ENCODE measurements around the gene TCF4.

TCF4 gene

GRCh38 chr18:55369346-55369745 is 218.6 kb downstream of the TCF4 start:
- no peak for DNase-seq (ENCODE audit: low read depth)
- no peak for TF ChIP-seq CTCF (IDR thresholded peaks at IDR 0.05; ENCODE audit: insufficient read depth, low read depth, low read length, missing control alignments)

GRCh38 chr18:55365342-55365741 is 222.7 kb downstream of the TCF4 start:
- no peak for DNase-seq (ENCODE audit: low read depth)
- no peak overlapping the region for H3K4me3 ChIP-seq (ENCODE audit: low read length)
- no peak for TF ChIP-seq CTCF (IDR thresholded peaks at IDR 0.05; ENCODE audit: insufficient read depth, low read depth, low read length, missing control alignments)

More at GRCh38 chr18:55369346-55369745, 218.6 kb downstream of the TCF4 start:
- H3K4me3 ChIP-seq (ENCODE audit: low read length) = no peak overlapping the region

GRCh38 chr18:55362303-55362702 is 225.7 kb downstream of the TCF4 start:
- TF ChIP-seq CTCF (IDR thresholded peaks at IDR 0.05; ENCODE audit: insufficient read depth, low read depth, low read length, missing control alignments) = no peak
- no peak for DNase-seq (ENCODE audit: low read depth)
- no peak overlapping the region for H3K4me3 ChIP-seq (ENCODE audit: low read length)

GRCh38 chr18:55361492-55362250 is 226.3 kb downstream of the TCF4 start:
- H3K4me3 ChIP-seq (ENCODE audit: low read length) = no peak overlapping the region
- no peak for TF ChIP-seq CTCF (IDR thresholded peaks at IDR 0.05; ENCODE audit: insufficient read depth, low read depth, low read length, missing control alignments)

GRCh38 chr18:55360061-55360460 is 227.9 kb downstream of the TCF4 start:
- H3K4me3 ChIP-seq (ENCODE audit: low read length) = no peak overlapping the region
- TF ChIP-seq CTCF (IDR thresholded peaks at IDR 0.05; ENCODE audit: insufficient read depth, low read depth, low read length, missing control alignments) = no peak
- DNase-seq (ENCODE audit: low read depth) = no peak

More at GRCh38 chr18:55361492-55362250, 226.3 kb downstream of the TCF4 start:
- DNase-seq (ENCODE audit: low read depth) = no peak

- DNase-seq (ENCODE audit: low read depth) = no peak
- TF ChIP-seq CTCF (IDR thresholded peaks at IDR 0.05; ENCODE audit: insufficient read depth, low read depth, low read length, missing control alignments) = no peak
- no peak overlapping the region for H3K4me3 ChIP-seq (ENCODE audit: low read length)
These were observed 231.2 kb downstream of the TCF4 start for GRCh38 chr18:55356815-55357214.

- TF ChIP-seq CTCF (IDR thresholded peaks at IDR 0.05; ENCODE audit: insufficient read depth, low read depth, low read length, missing control alignments) = no peak
- no peak for DNase-seq (ENCODE audit: low read depth)
- H3K4me3 ChIP-seq (ENCODE audit: low read length) = no peak overlapping the region
These were observed 232.8 kb downstream of the TCF4 start for GRCh38 chr18:55355223-55355622.

Data from epithelial cell of esophagus (primary cell).